Epidermal melanocyte (primary cell): Measurements from ENCODE around the gene TMEM51.

ENCODE experiments used
- DNase-seq: peaks from one replicate; pipeline ENCODE4 v3.0.0; 2011; ENCODE audit warnings: low spot score; ENCODE audit not compliant: insufficient read length

TMEM51 gene

GRCh38 chr1:15215116-15215515 is 61.6 kb downstream of the TMEM51 start:
- DNase-seq = no peak

DNA sequence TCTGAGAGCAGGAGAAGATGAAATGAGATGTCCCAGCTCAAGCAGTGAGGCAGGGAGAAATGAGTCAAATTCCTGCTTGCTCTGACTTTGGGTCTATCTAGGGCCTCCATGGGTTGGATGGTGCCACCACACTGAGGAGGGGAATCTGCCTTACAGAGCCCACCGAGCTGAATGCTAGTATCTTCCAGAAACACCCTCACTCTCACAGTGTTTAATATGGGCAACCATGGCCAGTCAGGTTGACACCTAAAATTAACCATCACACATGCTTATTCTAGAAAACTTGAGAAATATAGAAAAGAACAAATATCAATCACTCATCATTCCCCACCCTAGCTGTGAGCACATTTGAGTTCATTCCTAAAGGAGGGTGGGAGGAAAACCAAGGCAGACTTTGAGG is 64.1 kb downstream of the TMEM51 start:
- no peak for DNase-seq

- DNase-seq = peak; percentile 4
Observed at GRCh38 chr1:15218287-15219279, 65.0 kb downstream of the TMEM51 start.

DNA sequence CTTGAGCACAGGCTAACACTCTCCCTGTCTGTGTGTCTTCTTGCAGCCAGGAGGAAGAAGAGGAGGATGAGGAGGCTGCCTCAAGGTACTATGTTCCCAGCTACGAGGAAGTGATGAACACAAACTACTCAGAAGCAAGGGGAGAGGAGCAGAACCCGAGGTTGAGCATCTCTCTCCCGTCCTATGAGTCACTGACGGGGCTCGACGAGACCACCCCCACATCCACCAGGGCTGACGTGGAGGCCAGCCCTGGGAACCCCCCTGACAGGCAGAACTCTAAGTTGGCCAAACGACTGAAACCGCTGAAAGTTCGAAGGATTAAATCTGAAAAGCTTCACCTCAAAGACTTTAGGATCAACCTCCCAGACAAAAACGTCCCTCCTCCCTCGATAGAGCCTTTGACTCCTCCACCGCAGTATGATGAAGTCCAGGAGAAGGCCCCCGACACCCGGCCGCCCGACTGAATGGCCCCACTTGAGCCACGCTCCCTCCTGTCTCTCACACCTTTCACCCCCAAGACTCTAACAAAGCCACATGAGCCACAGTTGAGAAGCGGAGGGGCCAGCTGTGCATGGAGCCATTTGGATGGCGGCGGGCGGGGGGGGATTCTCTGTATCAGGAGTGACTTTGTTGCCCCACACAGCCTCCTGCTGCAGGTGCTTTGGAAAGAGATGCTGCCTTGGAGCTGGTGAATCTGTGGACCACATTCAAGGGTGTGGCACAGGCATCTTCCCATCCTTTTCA is 65.9 kb downstream of the TMEM51 start:
- peak; percentile 3 for DNase-seq

- no peak for DNase-seq
Observed at GRCh38 chr1:15220024-15220392, 66.5 kb downstream of the TMEM51 start.

GRCh38 chr1:15220825-15221431 is 67.4 kb downstream of the TMEM51 start:
- no peak for DNase-seq

GRCh38 chr1:15222653-15223303 is 69.2 kb downstream of the TMEM51 start:
- peak; percentile 57 for DNase-seq

DNA sequence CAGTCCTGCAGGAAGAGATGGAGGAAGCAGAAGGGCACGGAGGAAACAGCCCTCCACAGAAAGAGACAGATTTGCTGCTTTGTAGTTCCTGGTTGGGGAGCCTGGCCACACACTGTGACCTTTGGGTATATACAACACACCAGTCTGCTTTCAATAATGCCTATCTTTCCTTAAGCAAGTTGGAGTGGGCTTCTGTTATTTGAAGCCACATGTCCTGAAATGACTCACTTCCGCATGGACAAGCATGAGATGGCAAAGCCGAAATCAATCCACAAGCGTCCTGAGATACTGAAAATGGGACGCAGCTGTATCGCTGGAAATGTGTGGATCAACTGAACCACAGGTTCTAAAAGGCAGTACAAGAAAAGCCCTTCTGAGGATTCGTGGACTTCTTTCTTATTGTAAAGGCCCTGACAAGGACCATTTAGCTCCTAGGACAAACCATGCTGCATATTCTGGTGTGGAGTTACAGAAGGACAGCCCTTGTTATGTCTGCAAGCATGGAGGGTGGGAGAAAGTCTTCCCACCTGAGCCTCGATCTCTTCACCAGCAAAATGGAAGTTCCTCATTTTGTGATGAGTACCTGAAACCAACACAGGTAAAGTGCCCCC is 70.8 kb downstream of the TMEM51 start:
- DNase-seq = no peak

DNA sequence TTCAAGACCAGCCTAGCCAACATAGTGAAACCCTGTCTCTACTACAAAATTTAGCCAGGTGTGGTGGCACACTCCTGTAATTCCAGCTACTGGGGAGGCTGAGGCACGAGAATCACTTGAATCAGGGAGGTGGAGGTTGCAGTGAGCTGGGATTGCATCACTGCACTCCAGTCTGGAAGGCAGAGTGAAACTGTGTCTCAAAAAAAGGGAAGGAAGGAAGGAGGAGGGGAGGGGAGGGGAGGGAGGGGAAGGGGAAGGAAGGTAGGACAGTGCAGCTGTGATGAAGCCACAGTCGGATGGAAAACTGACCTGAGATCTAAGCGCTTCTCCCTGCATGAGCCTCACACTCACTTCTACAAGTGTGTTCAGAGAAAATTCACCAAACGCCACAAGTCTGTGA is 71.4 kb downstream of the TMEM51 start:
- no peak for DNase-seq

GRCh38 chr1:15225461-15225860 is 71.9 kb downstream of the TMEM51 start:
- no peak for DNase-seq

GRCh38 chr1:15226388-15227255 is 73.1 kb downstream of the TMEM51 start:
- no peak for DNase-seq

GRCh38 chr1:15229707-15230131 is 76.2 kb downstream of the TMEM51 start:
- DNase-seq = no peak

GRCh38 chr1:15231714-15232201 is 78.2 kb downstream of the TMEM51 start:
- DNase-seq = no peak

DNA sequence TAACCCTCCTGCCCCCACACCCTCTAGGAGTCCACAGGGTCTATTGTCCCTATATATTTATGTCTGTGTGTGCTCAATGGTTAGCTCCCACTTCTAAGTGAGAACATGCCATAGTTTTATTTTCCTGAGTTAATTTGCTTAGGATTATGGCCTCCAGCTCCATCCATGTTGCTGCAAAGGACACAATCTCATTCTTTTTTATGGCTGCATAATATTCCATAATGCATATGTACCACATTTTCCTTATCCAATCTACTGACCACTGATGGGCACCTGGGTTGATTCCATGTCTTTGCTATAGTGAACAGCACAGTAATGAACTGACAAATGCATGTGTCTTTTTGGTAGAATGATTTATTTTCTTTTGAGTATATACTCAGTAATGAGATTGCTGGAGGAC is 80.1 kb downstream of the TMEM51 start:
- DNase-seq = no peak

- DNase-seq = no peak
Observed at GRCh38 chr1:15236321-15236721, 82.8 kb downstream of the TMEM51 start.

DNA sequence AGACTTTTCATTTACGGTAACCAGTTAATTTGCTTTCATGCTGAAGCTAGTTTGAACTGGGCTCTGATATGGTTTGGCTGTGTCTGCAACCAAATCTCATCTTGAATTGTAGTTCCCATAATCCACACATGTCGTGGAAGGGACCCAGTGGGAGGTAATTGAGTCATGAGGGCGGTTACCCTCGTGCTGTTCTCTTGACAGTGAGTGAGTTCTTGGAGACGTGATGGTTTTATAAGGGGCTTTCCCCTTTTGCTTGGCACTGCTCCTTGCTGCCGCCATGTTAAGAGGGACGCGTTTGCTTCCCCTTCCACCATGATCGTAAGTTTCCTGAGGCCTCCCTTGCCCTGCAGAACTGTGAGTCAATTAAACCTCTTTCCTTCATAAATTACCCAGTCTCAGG is 83.2 kb downstream of the TMEM51 start:
- no peak for DNase-seq

GRCh38 chr1:15238789-15239188 is 85.2 kb downstream of the TMEM51 start:
- DNase-seq = no peak

GRCh38 chr1:15242766-15243165 is 89.2 kb downstream of the TMEM51 start:
- no peak for DNase-seq

GRCh38 chr1:15243275-15244043 is 89.9 kb downstream of the TMEM51 start:
- DNase-seq = no peak
